GM12878 (cell line): ENCODE data around the gene ZNF341. TPM values are rescaled to one million over a fixed set of nuclear protein-coding genes. Genes with fewer than 3 reads are reported as not detected.

Source experiments
- ATAC-seq: fragments of 200-7000 bp; cut with Tn5 transposase; 3 replicates; pipeline ENCODE4 v1.9.1; 2020; ENCODE audit warnings: mild to moderate bottlenecking, moderate library complexity
- BruUV-seq: library from RNA; stranded (reverse); fragments of 400-500 nt; replicated peaks from 2 replicates; lab custom pipeline; 2021; lab: Mats Ljungman, UMichigan
- CTCF ChIA-PET: fragments of 300-600 bp; sonication (Branson Sonifier 250); formaldehyde crosslinking; extraction: SDS; loops from one replicate; lab custom pipeline; 2021; ENCODE audit warnings: inconsistent platforms; lab: Yijun Ruan, JAX
- POLR2A ChIA-PET: fragments of 350-600 bp; formaldehyde crosslinking; extraction: SDS; loops from one replicate; lab custom pipeline; 2021; ENCODE audit warnings: inconsistent platforms; lab: Charles Lee
- RAD21 ChIA-PET: fragments of 300-600 bp; sonication (Branson Sonifier 250); formaldehyde crosslinking; loops from one replicate; lab custom pipeline; 2023; ENCODE audit warnings: antibody characterized with exemption; ENCODE audit not compliant: unreplicated experiment; lab: Charles Lee
- SMC1A ChIA-PET: fragments of 300-600 bp; sonication (Branson Sonifier 250); formaldehyde crosslinking; loops from one replicate; lab custom pipeline; 2023; ENCODE audit not compliant: unreplicated experiment, uncharacterized antibody; lab: Charles Lee
- DNase-seq: peaks from one replicate; pipeline ENCODE4 v3.0.0-alpha.2; 2011; ENCODE audit warnings: low read depth, low spot score
- FAIRE-seq: peaks from 3 replicates; lab custom pipeline; 2011; peaks lifted over from hg19 to GRCh38; lab: Jason Lieb, UNC
- H2AFZ ChIP-seq: 2 replicates; pipeline ENCODE4 v1.6.0; 2011; ENCODE audit warnings: low read depth, low read length, control low read depth; ENCODE audit not compliant: control insufficient read depth
- H3K27ac ChIP-seq: 2 replicates; pipeline ENCODE4 v1.5.1; 2011; ENCODE audit warnings: control low read depth; ENCODE audit not compliant: control insufficient read depth, insufficient read depth
- H3K27me3 ChIP-seq, 2 experiments: replicated peaks in 1 of 2; 2 replicates each; pipeline versions ENCODE4 v1.6.0 to v1.6.1; 2011; ENCODE audit warnings: low read length in 1 of 2; ENCODE audit not compliant: control insufficient read depth in 2 of 2, insufficient read depth in 2 of 2
- H3K36me3 ChIP-seq, 2 experiments: 2 replicates each; pipeline ENCODE4 v1.5.1; 2011; ENCODE audit warnings: low read length in 1 of 2; ENCODE audit not compliant: control insufficient read depth in 2 of 2, insufficient read depth in 2 of 2
- H3K4me1 ChIP-seq: 2 replicates; pipeline ENCODE4 v1.6.1; 2011; ENCODE audit warnings: mild to moderate bottlenecking, low read length, moderate library complexity, mixed read lengths; ENCODE audit not compliant: control insufficient read depth, insufficient read depth
- H3K4me2 ChIP-seq: 2 replicates; pipeline ENCODE4 v1.6.0; 2011; ENCODE audit warnings: control low read depth; ENCODE audit not compliant: control insufficient read depth, insufficient read depth
- H3K4me3 ChIP-seq: fragments of 200-600 bp; sonication (generic); 2 replicates; pipeline ENCODE4 v1.5.1; 2016
- H3K79me2 ChIP-seq: 2 replicates; pipeline ENCODE4 v1.6.0; 2011; ENCODE audit warnings: low read length; ENCODE audit not compliant: control insufficient read depth, insufficient read depth
- H3K9ac ChIP-seq: 2 replicates; pipeline ENCODE4 v1.8.0; 2011; ENCODE audit warnings: low read length, control low read depth, mixed read lengths; ENCODE audit not compliant: control insufficient read depth, insufficient read depth
- H3K9me3 ChIP-seq: replicated peaks from 3 replicates; pipeline ENCODE4 v1.5.1; 2011; ENCODE audit warnings: mild to moderate bottlenecking, low read length; ENCODE audit not compliant: control insufficient read depth, insufficient read depth
- H4K20me1 ChIP-seq: 2 replicates; pipeline ENCODE4 v1.6.0; 2011; ENCODE audit not compliant: control insufficient read depth, insufficient read depth
- BHLHE40 ChIP-seq, 2 experiments: fragments of 450-650 bp in 1 of 2; IDR thresholded peaks; 2 replicates each; pipeline ENCODE4 v1.6.1; 2011 to 2017; ENCODE audit warnings: low read depth in 2 of 2, borderline replicate concordance in 1 of 2, improper control_type of control experiment in 1 of 2, low read length in 1 of 2, mild to moderate bottlenecking in 1 of 2
- CBX3 ChIP-seq: fragments of 200-600 bp; sonication (generic); IDR thresholded peaks from 2 replicates; pipeline ENCODE4 v1.6.1; 2016; ENCODE audit warnings: low read depth, borderline replicate concordance
- EP300 ChIP-seq, 2 experiments: fragments of 150-350 bp in 1 of 2; IDR thresholded peaks; 2 replicates each; pipeline ENCODE4 v1.6.1; 2011 to 2012; ENCODE audit warnings: low read depth in 2 of 2, low read length in 2 of 2, borderline replicate concordance in 1 of 2, improper control_type of control experiment in 1 of 2, inconsistent platforms in 1 of 2; ENCODE audit not compliant: control insufficient read depth in 1 of 2
- LARP7 ChIP-seq: fragments of 450-650 bp; IDR thresholded peaks from 2 replicates; pipeline ENCODE4 v1.6.1; 2017; ENCODE audit warnings: mild to moderate bottlenecking
- MEF2B ChIP-seq: fragments of 450-650 bp; IDR thresholded peaks from 2 replicates; pipeline ENCODE4 v1.6.1; 2018; ENCODE audit warnings: mild to moderate bottlenecking, moderate library complexity; ENCODE audit not compliant: partially characterized antibody, poor library complexity, severe bottlenecking
- NBN ChIP-seq: fragments of 450-650 bp; IDR thresholded peaks from 2 replicates; pipeline ENCODE4 v1.6.1; 2016
- NR2C1 ChIP-seq: fragments of 450-650 bp; IDR thresholded peaks from 2 replicates; pipeline ENCODE4 v1.6.1; 2017; ENCODE audit warnings: antibody characterized with exemption, mild to moderate bottlenecking, moderate library complexity
- PML ChIP-seq: IDR thresholded peaks from 2 replicates; pipeline ENCODE4 v1.6.1; 2012; ENCODE audit warnings: low read length, inconsistent platforms
- RBBP5 ChIP-seq: fragments of 200-600 bp; sonication (generic); conservative IDR thresholded peaks from 2 replicates; pipeline ENCODE4 v1.6.1; 2016
- SPI1 ChIP-seq: IDR thresholded peaks from 2 replicates; pipeline ENCODE4 v1.6.1; 2011; ENCODE audit warnings: low read depth, mild to moderate bottlenecking, low read length, moderate library complexity, borderline replicate concordance; ENCODE audit not compliant: insufficient read depth
- WGBS: methylation state at CpG from one replicate; pipeline ENCODE4 v1.1.6; 2016; ENCODE audit warnings: low lambda C conversion rate; ENCODE audit not compliant: insufficient replicate concordance, insufficient coverage; ENCODE audit errors: missing lambda C conversion rate; 5-methylcytosine and 5-hydroxymethylcytosine counted together
- in situ Hi-C: fragments of 300-500 bp; cut with MboI; formaldehyde crosslinking; loops from 9 replicates; pipeline ENCODE4 v1.14.3; 2018; ENCODE audit warnings: mixed read lengths
- intact Hi-C: fragments of 100-400 bp; cut with micrococcal nuclease; formaldehyde crosslinking; loops from one replicate; pipeline ENCODE4 v1.14.2; 2022; ENCODE audit not compliant: unreplicated experiment
- polyA plus RNA-seq, 11 experiments: library from polyadenylated mRNA; depleted of rRNA in 4 of 11; unstranded in 6 of 11; stranded (reverse) in 5 of 11; fragments of >200 nt; fragmentation: Nextera tagmentation in 4 of 11; fragmentation: Illumina TruSeq in 1 of 11; extraction: Ambion mirVana in 4 of 11; extraction: Trizol in 1 of 11; gene quantifications; 1 replicate in 1 of 11; 2 replicates in 10 of 11; pipeline versions ENCODE4 v1.2.1 to v1.2.3, GENCODE V29; 2011 to 2016; ENCODE audit warnings: inconsistent platforms in 2 of 11, missing spikeins in 2 of 11, low read depth in 1 of 11
- total RNA-seq, 4 experiments: library from RNA; depleted of rRNA in 3 of 4; stranded (reverse); fragments of >200 nt in 3 of 4; fragmentation: Illumina TruSeq in 1 of 4; extraction: Trizol in 1 of 4; gene quantifications; 2 replicates each; pipeline versions ENCODE4 v1.2.1 to v1.2.3, GENCODE V29; 2013 to 2021
- TF ChIP-seq, protein P1 (sequence below): fragments of 450-650 bp; IDR thresholded peaks from 2 replicates; pipeline ENCODE4 v1.6.1; 2017; ENCODE audit warnings: mild to moderate bottlenecking
- TF ChIP-seq, protein P2 (sequence below): IDR thresholded peaks from 2 replicates; pipeline ENCODE4 v1.6.1; 2012; ENCODE audit warnings: mild to moderate bottlenecking, low read depth, low read length
- TF ChIP-seq, protein P3 (sequence below): fragments of 450-650 bp; IDR thresholded peaks from 2 replicates; pipeline ENCODE4 v1.6.1; 2018; ENCODE audit warnings: mild to moderate bottlenecking, low read depth, moderate library complexity; ENCODE audit not compliant: partially characterized antibody

Gene ZNF341
- total and polyA plus RNA-seq, 10 of the 15 experiments (the other 5 are each of a cell fraction or from before 2014, with no cell fraction given) = 0.18 to 5.0 (median 2.6) TPM

DNA sequence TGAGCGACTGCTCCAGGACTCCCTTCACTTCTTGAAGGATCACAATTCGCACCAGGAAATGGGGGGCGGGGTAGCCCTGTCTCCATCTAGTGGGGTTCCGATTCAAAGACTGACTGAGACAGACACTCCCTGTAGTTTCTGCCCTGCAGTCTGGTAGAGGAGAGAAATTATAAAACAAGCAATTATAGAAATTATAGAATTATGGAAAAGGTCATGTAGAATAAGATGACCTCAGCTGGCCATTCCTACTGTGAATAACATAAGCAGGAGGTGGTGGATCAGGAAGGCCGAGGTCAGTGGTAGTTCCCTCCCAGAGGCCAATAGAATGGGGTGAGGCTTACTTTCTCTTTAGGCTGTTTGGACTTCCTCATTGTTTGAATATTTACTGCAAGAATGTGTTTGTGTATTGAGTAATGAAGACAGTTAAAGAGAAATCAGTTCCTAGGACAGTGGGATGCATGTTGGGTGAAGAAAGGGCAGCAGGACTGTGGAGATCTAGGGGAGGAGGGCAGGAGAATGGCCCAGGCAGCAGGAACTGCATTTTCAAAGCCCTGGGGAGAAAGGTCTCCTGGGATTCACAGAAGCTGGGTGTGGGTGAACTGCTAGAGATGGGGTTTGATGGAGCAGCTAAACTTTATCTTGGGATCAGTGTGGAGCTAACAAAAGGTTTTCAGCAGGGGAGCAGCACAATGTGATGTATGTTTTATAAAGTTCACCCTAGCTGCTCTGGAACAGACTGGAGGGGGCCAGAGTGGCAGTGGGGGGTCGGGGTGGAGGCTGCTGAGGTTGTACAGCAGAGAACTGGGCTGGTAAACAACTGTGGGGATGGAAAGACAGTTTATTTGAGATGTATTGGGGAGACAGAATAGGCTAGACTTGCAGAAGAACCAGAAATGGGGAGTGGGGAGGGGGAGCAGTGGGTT, 2.1 kb downstream of the ZNF341 start:
- no TSS peak for BruUV-seq
- peak; percentile 62 for FAIRE-seq
- Histone ChIP-seq H3K27ac (peak overlapping the region; percentile 77), H2AFZ (peak overlapping the region; percentile 62), H3K4me3 (peak overlapping the region; percentile 82), H3K9me3 (peaks cover 7% of the 10 kb centered on the region), H3K4me1 (peaks cover 7% of the 10 kb centered on the region), H3K9ac (peak overlapping the region; percentile 60), H3K79me2 (peaks cover 1% of the 10 kb centered on the region), H3K27me3 (no peaks in the 10 kb centered on the region), H3K36me3 (no peaks in the 10 kb centered on the region), H3K4me2 (peak overlapping the region; percentile 82), H4K20me1 (no peaks in the 10 kb centered on the region)
- CTCF ChIA-PET = interaction anchor here (0.6 to 2.0 kb wide), 7 partner anchors 39 to 78 kb away, joined by 3 to 10 read pairs (median 4); partner anchors contain the start of gene CHMP4B
- WGBS = 11% methylated on average over 6 of the region's 6 CpGs
- intact Hi-C loops = loop anchor here (1.0 to 5.0 kb wide), 4 partner anchors 38 to 277 kb away; partner anchors contain the start of genes CHMP4B and RALY
- RAD21 ChIA-PET = interaction anchor here (1.1 to 2.8 kb wide), 5 partner anchors 38 to 379 kb away, joined by 5 to 24 read pairs (median 7); partner anchors contain the start of gene EIF2S2
- POLR2A ChIA-PET = interaction anchor here (0.6 to 2.2 kb wide), 7 partner anchors 33 to 68 kb away, joined by 3 to 9 read pairs (median 5); partner anchors contain the start of gene ACTL10
- in situ Hi-C loops = no loop called here
- ATAC-seq = peak; percentile 52
- peak; percentile 37 for DNase-seq
- SMC1A ChIA-PET = interaction anchor here (0.9 to 3.6 kb wide), 5 partner anchors 39 to 78 kb away, joined by 4 to 20 read pairs (median 7); partner anchors contain the start of gene CHMP4B
- TF ChIP-seq LARP7 (no peak), EP300 (IDR thresholded peaks at IDR 0.05; ENCODE audit: borderline replicate concordance in 1 of 2, control insufficient read depth in 1 of 2, low read depth in 2 of 2, low read length in 2 of 2) (no peak), BHLHE40 (IDR thresholded peaks at IDR 0.05; ENCODE audit: borderline replicate concordance in 1 of 2, low read depth in 2 of 2, low read length in 1 of 2) (no peak), NBN (peak; percentile 20; the same call in 1 of the 2 replicates), RBBP5 (no peak), CBX3 (no peak), PML (no peak; the same call in 1 of the 2 replicates), SPI1 (peak; percentile 80), NR2C1 (no peak), MEF2B (peak; percentile 97)
- TF ChIP-seq, protein P1, sequence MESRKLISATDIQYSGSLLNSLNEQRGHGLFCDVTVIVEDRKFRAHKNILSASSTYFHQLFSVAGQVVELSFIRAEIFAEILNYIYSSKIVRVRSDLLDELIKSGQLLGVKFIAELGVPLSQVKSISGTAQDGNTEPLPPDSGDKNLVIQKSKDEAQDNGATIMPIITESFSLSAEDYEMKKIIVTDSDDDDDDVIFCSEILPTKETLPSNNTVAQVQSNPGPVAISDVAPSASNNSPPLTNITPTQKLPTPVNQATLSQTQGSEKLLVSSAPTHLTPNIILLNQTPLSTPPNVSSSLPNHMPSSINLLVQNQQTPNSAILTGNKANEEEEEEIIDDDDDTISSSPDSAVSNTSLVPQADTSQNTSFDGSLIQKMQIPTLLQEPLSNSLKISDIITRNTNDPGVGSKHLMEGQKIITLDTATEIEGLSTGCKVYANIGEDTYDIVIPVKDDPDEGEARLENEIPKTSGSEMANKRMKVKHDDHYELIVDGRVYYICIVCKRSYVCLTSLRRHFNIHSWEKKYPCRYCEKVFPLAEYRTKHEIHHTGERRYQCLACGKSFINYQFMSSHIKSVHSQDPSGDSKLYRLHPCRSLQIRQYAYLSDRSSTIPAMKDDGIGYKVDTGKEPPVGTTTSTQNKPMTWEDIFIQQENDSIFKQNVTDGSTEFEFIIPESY = no peak
- TF ChIP-seq, protein P2, sequence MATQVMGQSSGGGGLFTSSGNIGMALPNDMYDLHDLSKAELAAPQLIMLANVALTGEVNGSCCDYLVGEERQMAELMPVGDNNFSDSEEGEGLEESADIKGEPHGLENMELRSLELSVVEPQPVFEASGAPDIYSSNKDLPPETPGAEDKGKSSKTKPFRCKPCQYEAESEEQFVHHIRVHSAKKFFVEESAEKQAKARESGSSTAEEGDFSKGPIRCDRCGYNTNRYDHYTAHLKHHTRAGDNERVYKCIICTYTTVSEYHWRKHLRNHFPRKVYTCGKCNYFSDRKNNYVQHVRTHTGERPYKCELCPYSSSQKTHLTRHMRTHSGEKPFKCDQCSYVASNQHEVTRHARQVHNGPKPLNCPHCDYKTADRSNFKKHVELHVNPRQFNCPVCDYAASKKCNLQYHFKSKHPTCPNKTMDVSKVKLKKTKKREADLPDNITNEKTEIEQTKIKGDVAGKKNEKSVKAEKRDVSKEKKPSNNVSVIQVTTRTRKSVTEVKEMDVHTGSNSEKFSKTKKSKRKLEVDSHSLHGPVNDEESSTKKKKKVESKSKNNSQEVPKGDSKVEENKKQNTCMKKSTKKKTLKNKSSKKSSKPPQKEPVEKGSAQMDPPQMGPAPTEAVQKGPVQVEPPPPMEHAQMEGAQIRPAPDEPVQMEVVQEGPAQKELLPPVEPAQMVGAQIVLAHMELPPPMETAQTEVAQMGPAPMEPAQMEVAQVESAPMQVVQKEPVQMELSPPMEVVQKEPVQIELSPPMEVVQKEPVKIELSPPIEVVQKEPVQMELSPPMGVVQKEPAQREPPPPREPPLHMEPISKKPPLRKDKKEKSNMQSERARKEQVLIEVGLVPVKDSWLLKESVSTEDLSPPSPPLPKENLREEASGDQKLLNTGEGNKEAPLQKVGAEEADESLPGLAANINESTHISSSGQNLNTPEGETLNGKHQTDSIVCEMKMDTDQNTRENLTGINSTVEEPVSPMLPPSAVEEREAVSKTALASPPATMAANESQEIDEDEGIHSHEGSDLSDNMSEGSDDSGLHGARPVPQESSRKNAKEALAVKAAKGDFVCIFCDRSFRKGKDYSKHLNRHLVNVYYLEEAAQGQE = no peak
- TF ChIP-seq, protein P3, sequence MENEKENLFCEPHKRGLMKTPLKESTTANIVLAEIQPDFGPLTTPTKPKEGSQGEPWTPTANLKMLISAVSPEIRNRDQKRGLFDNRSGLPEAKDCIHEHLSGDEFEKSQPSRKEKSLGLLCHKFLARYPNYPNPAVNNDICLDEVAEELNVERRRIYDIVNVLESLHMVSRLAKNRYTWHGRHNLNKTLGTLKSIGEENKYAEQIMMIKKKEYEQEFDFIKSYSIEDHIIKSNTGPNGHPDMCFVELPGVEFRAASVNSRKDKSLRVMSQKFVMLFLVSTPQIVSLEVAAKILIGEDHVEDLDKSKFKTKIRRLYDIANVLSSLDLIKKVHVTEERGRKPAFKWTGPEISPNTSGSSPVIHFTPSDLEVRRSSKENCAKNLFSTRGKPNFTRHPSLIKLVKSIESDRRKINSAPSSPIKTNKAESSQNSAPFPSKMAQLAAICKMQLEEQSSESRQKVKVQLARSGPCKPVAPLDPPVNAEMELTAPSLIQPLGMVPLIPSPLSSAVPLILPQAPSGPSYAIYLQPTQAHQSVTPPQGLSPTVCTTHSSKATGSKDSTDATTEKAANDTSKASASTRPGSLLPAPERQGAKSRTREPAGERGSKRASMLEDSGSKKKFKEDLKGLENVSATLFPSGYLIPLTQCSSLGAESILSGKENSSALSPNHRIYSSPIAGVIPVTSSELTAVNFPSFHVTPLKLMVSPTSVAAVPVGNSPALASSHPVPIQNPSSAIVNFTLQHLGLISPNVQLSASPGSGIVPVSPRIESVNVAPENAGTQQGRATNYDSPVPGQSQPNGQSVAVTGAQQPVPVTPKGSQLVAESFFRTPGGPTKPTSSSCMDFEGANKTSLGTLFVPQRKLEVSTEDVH = no peak
